Renal pelvis (tissue), 12 donors: ENCODE measurements around the gene SNRPA1. TPM values are rescaled to one million over a fixed set of nuclear protein-coding genes. Genes with fewer than 3 reads are reported as not detected.
"Not testable (repeated sequence)": the region's sequence is repeated elsewhere in the genome, so short reads cannot be mapped to it uniquely, and the experiment has no call there.

Experiments used
- DNase-seq: peaks from one replicate; pipeline ENCODE4 v3.0.0-alpha.2; 2013
- long read RNA-seq, 16 experiments: transcript quantifications; one replicate each; lab custom pipeline, GENCODE V29; 2026
- polyA plus RNA-seq, 3 donors: library from polyadenylated mRNA; unstranded; fragments of 120-200 nt; gene quantifications; one replicate each; pipeline ENCODE4 v1.2.1, GENCODE V29; 2013; ENCODE audit not compliant: insufficient read length in 3 of 3

SNRPA1 gene
- 10 to 100 TPM; 61.9 to 81.2 (median 64.9) TPM for polyA plus RNA-seq
- long read RNA-seq, donor 1, transcript SNRPA1-201 (9 exons, 1,055 nt): major isoform, 23 of 65 reads
- long read RNA-seq, donor 1, partial matches to known transcripts: 34 of 65 reads
- long read RNA-seq, donor 1, other reads (novel, unspliced or antisense): 0 of 65 reads
- long read RNA-seq, donor 2, transcript SNRPA1-201 (9 exons, 1,055 nt): major isoform, 39 of 114 reads
- long read RNA-seq, donor 2, partial matches to known transcripts: 66 of 114 reads
- long read RNA-seq, donor 2, other reads (novel, unspliced or antisense): 0 of 114 reads
- long read RNA-seq, donor 3, transcript SNRPA1-201 (9 exons, 1,055 nt): major isoform, 19 of 75 reads
- long read RNA-seq, donor 3, partial matches to known transcripts: 48 of 75 reads
- long read RNA-seq, donor 3, other reads (novel, unspliced or antisense): 0 of 75 reads
- long read RNA-seq, donor 4, transcript SNRPA1-201 (9 exons, 1,055 nt): major isoform, 26 of 112 reads
- long read RNA-seq, donor 4, partial matches to known transcripts: 76 of 112 reads
- long read RNA-seq, donor 4, other reads (novel, unspliced or antisense): 0 of 112 reads
- long read RNA-seq, donor 5, transcript SNRPA1-201 (9 exons, 1,055 nt): major isoform, 12 of 30 reads
- long read RNA-seq, donor 5, partial matches to known transcripts: 13 of 30 reads
- long read RNA-seq, donor 5, other reads (novel, unspliced or antisense): 0 of 30 reads
- long read RNA-seq, donor 6, transcript SNRPA1-201 (9 exons, 1,055 nt): major isoform, 25 of 83 reads
- long read RNA-seq, donor 6, partial matches to known transcripts: 55 of 83 reads
- long read RNA-seq, donor 6, other reads (novel, unspliced or antisense): 0 of 83 reads
- long read RNA-seq, donor 7, transcript SNRPA1-201 (9 exons, 1,055 nt): major isoform, 17 of 69 reads
- long read RNA-seq, donor 7, partial matches to known transcripts: 41 of 69 reads
- long read RNA-seq, donor 7, other reads (novel, unspliced or antisense): 0 of 69 reads
- long read RNA-seq, donor 8, transcript SNRPA1-201 (9 exons, 1,055 nt): major isoform, 6 of 18 reads
- long read RNA-seq, donor 8, partial matches to known transcripts: 10 of 18 reads
- long read RNA-seq, donor 8, other reads (novel, unspliced or antisense): 0 of 18 reads
- long read RNA-seq, donor 9, transcript SNRPA1-201 (9 exons, 1,055 nt): major isoform, 28 of 100 reads
- long read RNA-seq, donor 9, partial matches to known transcripts: 63 of 100 reads
- long read RNA-seq, donor 9, other reads (novel, unspliced or antisense): 0 of 100 reads
- long read RNA-seq, donor 10, transcript SNRPA1-201 (9 exons, 1,055 nt): major isoform, 11 of 46 reads
- long read RNA-seq, donor 10, partial matches to known transcripts: 27 of 46 reads
- long read RNA-seq, donor 10, other reads (novel, unspliced or antisense): 0 of 46 reads
- long read RNA-seq, donor 11, transcript SNRPA1-201 (9 exons, 1,055 nt): major isoform, 9 of 43 reads
- long read RNA-seq, donor 11, partial matches to known transcripts: 30 of 43 reads
- long read RNA-seq, donor 11, other reads (novel, unspliced or antisense): 0 of 43 reads
- long read RNA-seq, donor 12, transcript SNRPA1-201 (9 exons, 1,055 nt): major isoform, 19 of 98 reads
- long read RNA-seq, donor 12, transcript SNRPA1-205 (7 exons, 2,108 nt): minor isoform, 5 of 98 reads
- long read RNA-seq, donor 12, partial matches to known transcripts: 67 of 98 reads
- long read RNA-seq, donor 12, other reads (novel, unspliced or antisense): 0 of 98 reads
- long read RNA-seq, donor 13, transcript SNRPA1-201 (9 exons, 1,055 nt): major isoform, 12 of 42 reads
- long read RNA-seq, donor 13, partial matches to known transcripts: 25 of 42 reads
- long read RNA-seq, donor 13, other reads (novel, unspliced or antisense): 0 of 42 reads
- long read RNA-seq, donor 14: 0 reads
- long read RNA-seq, donor 15: 0 reads
- long read RNA-seq, donor 16, transcript SNRPA1-207 (8 exons, 924 nt): minor isoform, 7 of 94 reads
- long read RNA-seq, donor 16, transcript SNRPA1-201 (9 exons, 1,055 nt): major isoform, 25 of 94 reads
- long read RNA-seq, donor 16, partial matches to known transcripts: 61 of 94 reads
- long read RNA-seq, donor 16, other reads (novel, unspliced or antisense): 0 of 94 reads

DNA sequence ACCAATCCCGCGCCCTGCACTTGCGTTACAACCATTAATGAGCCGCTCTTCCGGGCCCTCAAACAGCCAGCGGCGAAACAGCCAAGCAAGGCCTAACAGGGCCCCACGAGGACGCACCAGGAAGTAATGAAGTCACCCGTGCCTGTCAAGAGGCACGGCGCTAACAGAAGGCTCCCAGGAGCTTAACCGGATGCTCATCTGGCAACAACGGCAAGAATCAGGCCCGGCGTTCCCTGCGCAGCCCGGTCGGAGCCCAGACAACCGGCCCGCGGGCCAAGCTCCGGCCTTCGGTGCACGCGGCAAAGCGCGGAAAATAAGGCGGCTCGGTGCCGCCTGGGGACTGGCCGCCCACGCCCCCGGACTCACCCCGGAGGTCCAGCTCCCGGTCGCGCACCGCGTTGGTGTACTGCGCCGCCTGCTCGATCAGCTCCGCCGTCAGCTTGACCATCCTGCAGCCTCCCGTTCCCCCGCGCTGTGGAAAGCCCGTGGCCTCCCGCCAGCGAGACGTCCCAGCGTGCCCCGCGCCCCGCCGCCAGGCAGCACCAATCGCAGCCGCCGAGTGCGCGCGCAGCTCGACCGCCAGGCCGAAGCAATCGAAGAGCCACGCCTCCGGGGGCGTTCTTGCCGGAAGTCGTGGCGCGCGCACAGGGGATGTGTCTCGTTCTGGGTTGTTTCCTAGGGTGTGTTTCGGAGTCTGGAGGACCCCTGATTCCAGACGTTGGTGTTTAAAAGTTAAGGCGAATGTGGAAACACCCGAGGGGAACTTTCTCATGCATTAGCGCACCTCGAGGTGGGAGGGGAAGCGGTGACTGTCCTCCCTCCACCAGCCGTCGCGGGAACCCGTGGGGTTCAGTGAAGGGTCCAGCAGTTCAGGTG lies at the start of gene SNRPA1:
Gene SNRPA1, minus strand, starts transcription at position 518 of the 876 bp plus-strand sequence. Its CDS starts 70 bp downstream, at position 448.
- DNase-seq: peak; percentile 95

DNA sequence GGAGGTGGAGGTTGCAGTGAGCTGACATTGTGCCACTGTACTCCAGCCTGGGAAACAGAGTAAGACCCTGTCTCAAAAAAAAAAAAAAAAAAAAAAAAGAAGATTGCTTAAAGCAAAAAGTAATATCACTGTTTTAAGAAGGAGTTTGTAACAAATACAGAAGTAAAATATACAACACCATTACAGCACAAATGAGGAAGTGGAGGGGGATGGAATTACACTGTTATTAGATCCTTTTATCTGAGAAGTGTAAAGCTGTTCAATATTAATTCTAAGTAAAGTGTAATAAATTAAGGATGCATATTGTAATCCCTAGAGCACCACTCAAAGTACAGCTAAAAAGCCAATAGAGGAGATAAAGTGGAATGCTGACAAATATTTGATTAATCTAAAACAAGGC lies 47.0 kb upstream of the SNRPA1 start:
- no peak for DNase-seq

GRCh38 chr15:101338502-101339057 lies 43.5 kb upstream of the SNRPA1 start:
- no peak for DNase-seq

GRCh38 chr15:101337976-101338375 lies 42.9 kb upstream of the SNRPA1 start:
- DNase-seq: no peak

DNA sequence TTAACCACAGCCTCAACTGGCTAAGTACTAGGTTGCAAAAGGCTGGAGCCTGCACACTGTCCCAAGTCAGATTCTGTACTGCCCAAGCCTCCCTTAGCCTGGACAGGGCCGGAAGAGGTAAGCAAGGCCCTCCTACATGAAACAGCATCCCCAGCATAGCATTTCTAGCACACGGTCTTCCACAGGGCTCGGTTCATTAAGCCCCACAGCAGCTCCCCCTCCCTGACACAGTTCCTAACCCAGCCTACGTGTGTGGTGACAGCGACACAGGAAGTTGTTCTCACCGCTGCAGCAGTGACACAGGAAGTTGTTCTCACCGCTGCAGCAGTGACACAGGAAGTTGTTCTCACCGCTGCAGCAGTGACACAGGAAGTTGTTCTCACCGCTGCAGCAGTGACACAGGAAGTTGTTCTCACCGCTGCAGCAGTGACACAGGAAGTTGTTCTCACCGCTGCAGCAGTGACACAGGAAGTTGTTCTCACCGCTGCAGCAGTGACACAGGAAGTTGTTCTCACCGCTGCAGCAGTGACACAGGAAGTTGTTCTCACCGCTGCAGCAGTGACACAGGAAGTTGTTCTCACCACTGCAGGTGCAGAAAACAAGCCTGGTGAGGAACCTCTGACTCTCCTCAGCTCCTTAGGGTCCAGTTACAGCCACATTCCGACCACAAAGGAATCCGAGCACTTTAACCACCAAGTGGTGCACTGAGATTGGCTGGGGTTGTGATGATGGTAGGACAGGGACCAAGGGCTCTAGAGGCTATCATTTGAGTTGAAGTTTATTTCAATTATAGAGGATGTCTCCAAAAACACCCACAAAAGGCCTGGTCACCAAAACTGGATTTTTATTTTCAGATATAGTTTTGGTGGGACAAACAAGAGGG lies 39.1 kb upstream of the SNRPA1 start:
- DNase-seq: not testable (repeated sequence)

- no peak for DNase-seq
These were observed 37.0 kb upstream of the SNRPA1 start for GRCh38 chr15:101332061-101332467.

GRCh38 chr15:101329867-101330380 lies 34.9 kb upstream of the SNRPA1 start:
- no peak for DNase-seq

- DNase-seq: no peak
These were observed 34.3 kb upstream of the SNRPA1 start for GRCh38 chr15:101329309-101329863.

DNA sequence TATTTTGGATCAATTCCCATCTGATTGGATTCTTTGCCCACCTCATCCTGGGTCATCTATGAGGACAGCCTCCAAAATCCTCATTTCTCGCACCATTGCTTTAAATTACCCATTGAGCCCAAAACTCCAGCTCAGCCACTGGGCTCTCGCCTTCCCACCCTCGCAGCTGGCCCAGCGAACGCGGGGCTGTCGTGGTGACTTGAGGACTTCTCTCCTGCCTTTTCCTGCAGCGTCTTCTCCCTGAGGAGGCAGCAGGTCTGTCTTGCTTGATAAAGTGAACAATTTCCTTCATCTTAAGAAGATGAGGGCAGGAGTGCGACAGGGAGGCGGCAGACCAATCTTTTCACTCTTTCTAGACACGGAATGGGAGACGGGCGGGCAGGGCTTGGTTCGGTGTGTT lies 33.0 kb upstream of the SNRPA1 start:
- no peak for DNase-seq

DNA sequence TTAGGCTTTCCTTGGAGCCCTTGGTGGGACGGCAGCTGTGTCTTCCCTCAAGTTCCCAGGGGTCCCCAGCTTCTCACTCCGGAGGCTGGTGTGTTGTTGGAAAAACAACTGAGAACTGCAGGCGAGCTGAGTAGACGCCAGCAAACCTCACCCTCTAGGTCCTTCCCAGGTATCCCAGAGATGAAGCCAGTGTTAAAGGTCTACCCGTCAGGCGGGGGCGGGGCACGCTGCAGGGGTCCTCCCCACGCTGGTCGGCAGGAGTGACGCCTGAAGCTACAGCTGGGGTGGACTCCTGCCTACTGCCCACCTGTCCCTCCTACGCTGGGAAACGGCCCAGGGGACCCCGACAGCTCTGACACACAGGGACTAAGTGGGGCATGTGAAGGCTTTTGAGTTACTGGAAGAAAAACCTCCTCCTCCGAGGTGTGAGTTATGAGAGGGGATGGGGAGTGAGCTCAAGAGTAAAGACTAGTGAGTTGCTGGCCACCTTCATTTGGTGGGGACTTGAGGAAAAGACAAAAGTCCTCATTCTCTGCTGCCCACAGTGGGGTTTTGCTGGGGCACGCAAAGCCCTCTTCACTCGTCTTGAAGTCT lies 32.2 kb upstream of the SNRPA1 start:
- no peak for DNase-seq

GRCh38 chr15:101326462-101327146 lies 31.6 kb upstream of the SNRPA1 start:
- no peak for DNase-seq

- no peak for DNase-seq
These were observed 30.9 kb upstream of the SNRPA1 start for GRCh38 chr15:101326026-101326315.

DNA sequence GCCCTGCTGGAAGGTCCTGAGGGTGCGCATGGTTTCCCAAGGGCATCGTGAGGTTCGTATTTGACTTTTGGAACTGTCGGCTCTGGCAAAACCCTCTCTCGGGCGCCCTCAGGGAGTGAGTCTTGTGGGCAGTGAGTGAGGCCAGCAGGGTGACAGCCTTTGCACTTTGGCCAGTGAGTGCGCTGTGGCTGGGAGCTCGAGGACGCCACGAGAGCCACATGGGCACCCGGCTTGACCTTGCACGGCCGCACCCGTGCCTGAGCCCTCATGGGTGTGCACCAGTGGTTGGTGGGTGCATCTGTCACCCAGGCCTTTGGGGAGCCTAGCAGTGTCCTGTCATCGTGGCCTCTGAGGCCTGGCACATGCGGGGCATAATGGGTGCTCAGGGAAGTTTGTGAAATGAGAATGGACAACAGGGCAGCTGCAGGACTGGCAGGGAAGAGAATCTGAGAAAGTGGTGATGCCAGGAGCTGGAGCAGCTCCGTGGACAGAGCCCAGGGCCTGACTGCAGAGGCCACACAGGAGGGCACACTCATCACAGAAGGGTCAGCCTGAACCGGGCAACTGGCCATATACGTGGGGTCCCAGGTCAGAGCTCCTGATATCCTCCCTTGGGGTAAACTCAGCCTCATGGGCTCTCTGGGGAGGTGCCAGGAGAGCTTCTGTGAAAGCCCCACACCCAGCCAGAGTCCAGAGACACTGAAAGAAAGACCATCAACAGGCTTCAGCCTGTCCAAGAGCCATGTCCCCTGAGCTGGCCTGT lies 30.4 kb upstream of the SNRPA1 start:
- DNase-seq: no peak

DNA sequence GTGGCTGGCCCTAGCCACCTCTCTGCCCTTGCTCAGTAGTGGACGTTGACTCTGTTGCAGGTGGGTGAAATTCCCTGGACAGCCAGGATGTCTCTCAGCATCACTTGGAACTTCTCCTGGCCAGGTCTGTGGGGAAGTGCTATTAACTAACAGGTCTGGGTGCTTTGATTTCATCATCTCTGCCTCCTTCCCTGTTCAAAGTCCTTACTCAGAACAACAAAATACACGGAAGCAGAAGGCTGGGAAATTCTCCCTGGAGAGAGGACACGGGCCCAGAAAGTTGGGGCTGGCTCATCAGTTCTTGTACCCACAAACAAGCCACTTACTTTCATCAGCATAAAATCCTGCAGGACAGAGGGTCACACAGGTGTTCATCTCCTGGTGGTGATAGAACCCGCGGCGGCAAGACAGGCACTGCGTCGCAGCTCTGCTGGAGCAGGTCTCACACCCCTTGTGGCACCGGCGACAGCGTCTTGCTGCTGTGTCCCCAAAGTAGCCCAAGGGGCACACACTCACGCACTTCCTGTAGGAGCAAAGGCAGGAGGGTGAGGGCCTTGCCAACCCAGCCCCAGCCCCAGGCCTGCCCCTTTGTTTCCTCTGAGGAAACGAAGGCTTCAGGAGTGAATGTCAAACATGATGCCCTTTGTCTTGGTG lies 29.6 kb upstream of the SNRPA1 start:
- DNase-seq: no peak
